HepG2 (cell line): ENCODE measurements around the gene DDX49. TPM values are rescaled to one million over a fixed set of nuclear protein-coding genes. Genes with fewer than 3 reads are reported as not detected.

Source experiments
- BRCA1 ChIP-seq: sonication (generic); formaldehyde crosslinking; IDR thresholded peaks from 2 replicates; pipeline ENCODE4 v1.4.0; 2020; ENCODE audit warnings: missing genetic modification reagents
- DDIT3 ChIP-seq: sonication (generic); formaldehyde crosslinking; IDR thresholded peaks from 2 replicates; pipeline ENCODE4 v1.4.0; 2020; ENCODE audit warnings: mild to moderate bottlenecking, missing genetic modification reagents
- HMG20B ChIP-seq: conservative IDR thresholded peaks from 2 replicates; pipeline ENCODE4 v1.6.1; 2016; ENCODE audit warnings: missing genetic modification reagents, missing compliant biosample characterization
- NFE2L2 ChIP-seq: fragments of 150-350 bp; IDR thresholded peaks from 2 replicates; pipeline ENCODE4 v1.6.1; 2014; ENCODE audit warnings: low read length
- NR2F2 ChIP-seq: IDR thresholded peaks from 2 replicates; pipeline ENCODE4 v1.6.1; 2012; ENCODE audit warnings: low read depth, inconsistent platforms, borderline replicate concordance
- RFX3 ChIP-seq: IDR thresholded peaks from 2 replicates; pipeline ENCODE4 v1.6.1; 2016; ENCODE audit warnings: missing biosample characterization, missing genetic modification reagents
- TBX3 ChIP-seq: fragments of 450-650 bp; IDR thresholded peaks from 2 replicates; pipeline ENCODE4 v1.6.1; 2017; ENCODE audit warnings: antibody characterized with exemption, mild to moderate bottlenecking, inconsistent platforms, borderline replicate concordance
- ZNF121 ChIP-seq: sonication (generic); formaldehyde crosslinking; IDR thresholded peaks from 2 replicates; pipeline ENCODE4 v1.5.0; 2020; ENCODE audit warnings: mild to moderate bottlenecking, missing genetic modification reagents
- ZNF468 ChIP-seq: sonication (generic); formaldehyde crosslinking; IDR thresholded peaks from 2 replicates; pipeline ENCODE4 v1.8.0; 2022; ENCODE audit warnings: mild to moderate bottlenecking, moderate library complexity, missing genetic modification reagents
- ZNF782 ChIP-seq: sonication (generic); formaldehyde crosslinking; IDR thresholded peaks from 2 replicates; pipeline ENCODE4 v1.4.0; 2020; ENCODE audit warnings: missing genetic modification reagents, mild to moderate bottlenecking, borderline replicate concordance
- polyA plus RNA-seq, 8 experiments: library from polyadenylated mRNA; depleted of rRNA in 3 of 8; stranded (reverse) in 7 of 8; unstranded in 1 of 8; fragments of >200 nt; fragmentation: Illumina TruSeq in 4 of 8; extraction: Trizol in 4 of 8; gene quantifications; 2 replicates each; pipeline versions ENCODE4 v1.2.1 to v1.2.3, GENCODE V29; 2011 to 2016; ENCODE audit warnings: low read depth in 4 of 8, missing spikeins in 1 of 8, mixed read lengths in 1 of 8; ENCODE audit not compliant: insufficient read depth in 1 of 8
- total RNA-seq, 5 experiments: library from RNA; depleted of rRNA; stranded (reverse); fragments of >200 nt; fragmentation: Illumina TruSeq; extraction: Trizol; gene quantifications; 2 replicates each; pipeline ENCODE4 v1.2.3, GENCODE V29; 2016; ENCODE audit warnings: low read depth in 1 of 5
- TF ChIP-seq, protein P1 (sequence below): fragments of 450-650 bp; IDR thresholded peaks from 2 replicates; pipeline ENCODE4 v1.6.1; 2017; ENCODE audit warnings: mild to moderate bottlenecking
- TF ChIP-seq, protein P2 (sequence below): sonication (generic); formaldehyde crosslinking; IDR thresholded peaks from 2 replicates; pipeline ENCODE4 v1.5.0; 2020; ENCODE audit warnings: missing genetic modification reagents

DDX49 gene
- total and polyA plus RNA-seq, 2 of the 13 experiments (the other 11 are each of a cell fraction or from before 2014, with no cell fraction given): 27.0 to 46.2 TPM

DNA sequence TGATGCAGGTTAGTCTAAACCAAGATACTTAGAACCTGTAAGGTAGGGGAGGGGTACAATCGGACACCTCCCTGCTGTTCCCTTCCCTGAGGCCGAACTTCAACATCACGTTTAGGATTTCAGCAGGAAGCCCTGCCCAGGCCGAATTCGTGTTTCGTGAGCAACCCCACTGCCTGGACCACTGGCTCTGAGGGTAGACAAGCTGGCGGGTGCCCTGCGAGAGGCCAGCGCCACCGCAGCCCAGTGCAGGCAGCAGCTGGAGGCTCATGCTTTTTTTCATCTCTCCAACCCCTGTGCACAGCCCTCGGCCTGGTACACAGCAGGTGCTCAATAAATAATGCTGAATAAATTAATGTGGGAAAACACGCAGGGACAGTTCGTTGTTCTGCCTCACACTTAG is 13.8 kb downstream of the DDX49 start (continued):
- no peak for TF ChIP-seq DDIT3 (CRISPR knock-in tag)
- TF ChIP-seq NR2F2: no peak
- TF ChIP-seq RFX3: no peak
- TF ChIP-seq ZNF782 (CRISPR knock-in tag): no peak
- TF ChIP-seq HMG20B (CRISPR knock-in tag): no peak
- TF ChIP-seq, protein P1, sequence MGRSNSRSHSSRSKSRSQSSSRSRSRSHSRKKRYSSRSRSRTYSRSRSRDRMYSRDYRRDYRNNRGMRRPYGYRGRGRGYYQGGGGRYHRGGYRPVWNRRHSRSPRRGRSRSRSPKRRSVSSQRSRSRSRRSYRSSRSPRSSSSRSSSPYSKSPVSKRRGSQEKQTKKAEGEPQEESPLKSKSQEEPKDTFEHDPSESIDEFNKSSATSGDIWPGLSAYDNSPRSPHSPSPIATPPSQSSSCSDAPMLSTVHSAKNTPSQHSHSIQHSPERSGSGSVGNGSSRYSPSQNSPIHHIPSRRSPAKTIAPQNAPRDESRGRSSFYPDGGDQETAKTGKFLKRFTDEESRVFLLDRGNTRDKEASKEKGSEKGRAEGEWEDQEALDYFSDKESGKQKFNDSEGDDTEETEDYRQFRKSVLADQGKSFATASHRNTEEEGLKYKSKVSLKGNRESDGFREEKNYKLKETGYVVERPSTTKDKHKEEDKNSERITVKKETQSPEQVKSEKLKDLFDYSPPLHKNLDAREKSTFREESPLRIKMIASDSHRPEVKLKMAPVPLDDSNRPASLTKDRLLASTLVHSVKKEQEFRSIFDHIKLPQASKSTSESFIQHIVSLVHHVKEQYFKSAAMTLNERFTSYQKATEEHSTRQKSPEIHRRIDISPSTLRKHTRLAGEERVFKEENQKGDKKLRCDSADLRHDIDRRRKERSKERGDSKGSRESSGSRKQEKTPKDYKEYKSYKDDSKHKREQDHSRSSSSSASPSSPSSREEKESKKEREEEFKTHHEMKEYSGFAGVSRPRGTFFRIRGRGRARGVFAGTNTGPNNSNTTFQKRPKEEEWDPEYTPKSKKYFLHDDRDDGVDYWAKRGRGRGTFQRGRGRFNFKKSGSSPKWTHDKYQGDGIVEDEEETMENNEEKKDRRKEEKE: no peak
- TF ChIP-seq BRCA1 (CRISPR knock-in tag): no peak
- TF ChIP-seq TBX3: no peak
- TF ChIP-seq ZNF468 (CRISPR knock-in tag): no peak
- TF ChIP-seq ZNF121: no peak
- TF ChIP-seq, protein P2, sequence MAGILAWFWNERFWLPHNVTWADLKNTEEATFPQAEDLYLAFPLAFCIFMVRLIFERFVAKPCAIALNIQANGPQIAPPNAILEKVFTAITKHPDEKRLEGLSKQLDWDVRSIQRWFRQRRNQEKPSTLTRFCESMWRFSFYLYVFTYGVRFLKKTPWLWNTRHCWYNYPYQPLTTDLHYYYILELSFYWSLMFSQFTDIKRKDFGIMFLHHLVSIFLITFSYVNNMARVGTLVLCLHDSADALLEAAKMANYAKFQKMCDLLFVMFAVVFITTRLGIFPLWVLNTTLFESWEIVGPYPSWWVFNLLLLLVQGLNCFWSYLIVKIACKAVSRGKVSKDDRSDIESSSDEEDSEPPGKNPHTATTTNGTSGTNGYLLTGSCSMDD (CRISPR knock-in tag): no peak
- no peak for TF ChIP-seq NFE2L2
